Endodermal cell (in vitro differentiated cells): ENCODE results near the gene GNB3. TPM values are rescaled to one million over a fixed set of nuclear protein-coding genes. Genes with fewer than 3 reads are reported as not detected.
A peak's percentile ranks its signal among the peaks of the same experiment; 100 is the strongest.

Experiments used
- DNase-seq: peaks from one replicate; pipeline ENCODE4 v3.0.0-alpha.2; 2017
- H3K27ac ChIP-seq: 2 replicates; pipeline ENCODE4 v1.5.1; 2013; ENCODE audit warnings: mild to moderate bottlenecking, low read depth, low read length, moderate library complexity
- H3K27me3 ChIP-seq: 2 replicates; pipeline ENCODE4 v1.6.1; 2013; ENCODE audit warnings: mild to moderate bottlenecking, low read length, moderate library complexity; ENCODE audit not compliant: insufficient read depth, control insufficient read depth, poor library complexity, severe bottlenecking
- H3K36me3 ChIP-seq: 2 replicates; pipeline ENCODE4 v1.7.0; 2013; ENCODE audit warnings: mild to moderate bottlenecking, low read length, moderate library complexity; ENCODE audit not compliant: control insufficient read depth, insufficient read depth
- H3K4me1 ChIP-seq: one replicate; pipeline ENCODE4 v1.7.0; 2013; ENCODE audit warnings: low read length; ENCODE audit not compliant: control insufficient read depth, insufficient read depth
- H3K4me3 ChIP-seq: 2 replicates; pipeline ENCODE4 v1.5.1; 2013; ENCODE audit warnings: mild to moderate bottlenecking, low read length, moderate library complexity
- H3K9ac ChIP-seq: 2 replicates; pipeline ENCODE4 v1.6.1; 2013; ENCODE audit warnings: mild to moderate bottlenecking, low read length, moderate library complexity; ENCODE audit not compliant: poor library complexity, severe bottlenecking; ENCODE audit errors: extremely low read depth
- H3K9me3 ChIP-seq: 2 replicates; pipeline ENCODE4 v1.6.1; 2013; ENCODE audit warnings: mild to moderate bottlenecking, low read length, moderate library complexity; ENCODE audit not compliant: control insufficient read depth
- H3K27ac Mint-ChIP-seq: 2 replicates; pipeline ENCODE4 v1.8.0; 2020; ENCODE audit warnings: mixed read lengths
- H3K27me3 Mint-ChIP-seq: 2 replicates; pipeline ENCODE4 v1.8.0; 2021; ENCODE audit warnings: mild to moderate bottlenecking, mixed read lengths; ENCODE audit not compliant: insufficient read depth
- H3K36me3 Mint-ChIP-seq: 2 replicates; pipeline ENCODE4 v1.8.0; 2020; ENCODE audit warnings: low read depth, mixed read lengths
- H3K4me1 Mint-ChIP-seq: 2 replicates; pipeline ENCODE4 v1.8.0; 2020; ENCODE audit warnings: mixed read lengths
- H3K4me3 Mint-ChIP-seq: 2 replicates; pipeline ENCODE4 v1.8.0; 2020; ENCODE audit warnings: mild to moderate bottlenecking, moderate library complexity, mixed read lengths
- H3K9me3 Mint-ChIP-seq: 2 replicates; pipeline ENCODE4 v1.8.0; 2020; ENCODE audit warnings: mild to moderate bottlenecking, mixed read lengths
- whole genome bisulfite sequencing, 2 experiments: methylation state at CpG; one replicate each; pipeline versions ENCODE4 v1.1.5 to v1.1.7; 2013; ENCODE audit warnings: missing lambda C conversion rate in 2 of 2, mixed read lengths in 1 of 2; ENCODE audit not compliant: insufficient coverage in 1 of 2, insufficient read length in 1 of 2; 5-methylcytosine and 5-hydroxymethylcytosine counted together
- long read RNA-seq, 4 experiments: library from polyadenylated mRNA in 2 of 4; library from RNA in 1 of 4; library from capped mRNA in 1 of 4; stranded (forward) in 3 of 4; unstranded in 1 of 4; transcript quantifications; one replicate each; pipeline ENCODE4 v2.0.0, GENCODE V29; 2020 to 2021; ENCODE audit warnings: inconsistent platforms in 1 of 4
- polyA plus RNA-seq, 2 experiments: library from polyadenylated mRNA; stranded (reverse); fragments of 50-300 nt; gene quantifications; one replicate each; pipeline ENCODE4 v1.2.3, GENCODE V29; 2013
- total RNA-seq, 2 donors: library from RNA; stranded (reverse); fragmentation: NEBNext Ultra II Directional in 1 of 2; extraction: Animal tissue kit (Norgen Biotek cat#: 25700) in 1 of 2; gene quantifications; 2 replicates in 1 of 2; 3 replicates in 1 of 2; pipeline ENCODE4 v1.2.1, GENCODE V29; 2021
- TF ChIP-seq, protein P1 (sequence below): fragments of 200-600 bp; sonication (generic); conservative IDR thresholded peaks from 2 replicates; pipeline ENCODE4 v1.5.0; 2021; ENCODE audit warnings: antibody characterized with exemption, mild to moderate bottlenecking

The GNB3 gene
- 10 to 100 TPM; 10.0 to 17.1 TPM for total RNA-seq
- 13.5 TPM for polyA plus RNA-seq (2013, experiment 1 of 2)
- polyA plus RNA-seq (2013, experiment 2 of 2), result 10.4 TPM
- long read RNA-seq, experiment 1, partial matches to known transcripts, result 0 of 2 reads
- long read RNA-seq, experiment 1, other reads (novel, unspliced or antisense), result 2 of 2 reads
- long read RNA-seq, experiment 2, partial matches to known transcripts, result 2 of 4 reads
- long read RNA-seq, experiment 2, other reads (novel, unspliced or antisense), result 2 of 4 reads
- long read RNA-seq, experiment 3, partial matches to known transcripts, result 0 of 1 reads
- long read RNA-seq, experiment 3, other reads (novel, unspliced or antisense), result 1 of 1 reads
- long read RNA-seq, experiment 4, result 0 reads

GRCh38 chr12:6840761-6841515 is at the start of gene GNB3:
GNB3 (plus strand) TSS chr12:6840925; CDS start chr12:6841288, 363 bp downstream.
- 90 to 91% methylated on average over 20 to 23 of the region's 24 CpGs for WGBS, 2 experiments
- Histone ChIP-seq H3K4me3 (no peak within 1 kb of the TSS), H3K4me1 (peaks cover 4% of the 10 kb centered on the region), H3K36me3 (peaks cover 60% of the 10 kb centered on the region), H3K27ac (peak within 1 kb of the TSS; percentile 80), H3K27me3 (no peaks in the 10 kb centered on the region), H3K9ac (no peak within 1 kb of the TSS), H3K9me3 (no peaks in the 10 kb centered on the region)
- Mint-ChIP-seq H3K36me3 (peaks cover 52% of the 10 kb centered on the region), H3K9me3 (no peaks in the 10 kb centered on the region), H3K27ac (peak within 1 kb of the TSS; percentile 36), H3K4me1 (peaks cover 34% of the 10 kb centered on the region), H3K4me3 (no peak within 1 kb of the TSS), H3K27me3 (peaks cover 13% of the 10 kb centered on the region)
- DNase-seq, result no peak
- TF ChIP-seq, protein P1, sequence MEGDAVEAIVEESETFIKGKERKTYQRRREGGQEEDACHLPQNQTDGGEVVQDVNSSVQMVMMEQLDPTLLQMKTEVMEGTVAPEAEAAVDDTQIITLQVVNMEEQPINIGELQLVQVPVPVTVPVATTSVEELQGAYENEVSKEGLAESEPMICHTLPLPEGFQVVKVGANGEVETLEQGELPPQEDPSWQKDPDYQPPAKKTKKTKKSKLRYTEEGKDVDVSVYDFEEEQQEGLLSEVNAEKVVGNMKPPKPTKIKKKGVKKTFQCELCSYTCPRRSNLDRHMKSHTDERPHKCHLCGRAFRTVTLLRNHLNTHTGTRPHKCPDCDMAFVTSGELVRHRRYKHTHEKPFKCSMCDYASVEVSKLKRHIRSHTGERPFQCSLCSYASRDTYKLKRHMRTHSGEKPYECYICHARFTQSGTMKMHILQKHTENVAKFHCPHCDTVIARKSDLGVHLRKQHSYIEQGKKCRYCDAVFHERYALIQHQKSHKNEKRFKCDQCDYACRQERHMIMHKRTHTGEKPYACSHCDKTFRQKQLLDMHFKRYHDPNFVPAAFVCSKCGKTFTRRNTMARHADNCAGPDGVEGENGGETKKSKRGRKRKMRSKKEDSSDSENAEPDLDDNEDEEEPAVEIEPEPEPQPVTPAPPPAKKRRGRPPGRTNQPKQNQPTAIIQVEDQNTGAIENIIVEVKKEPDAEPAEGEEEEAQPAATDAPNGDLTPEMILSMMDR, result no peak

DNA sequence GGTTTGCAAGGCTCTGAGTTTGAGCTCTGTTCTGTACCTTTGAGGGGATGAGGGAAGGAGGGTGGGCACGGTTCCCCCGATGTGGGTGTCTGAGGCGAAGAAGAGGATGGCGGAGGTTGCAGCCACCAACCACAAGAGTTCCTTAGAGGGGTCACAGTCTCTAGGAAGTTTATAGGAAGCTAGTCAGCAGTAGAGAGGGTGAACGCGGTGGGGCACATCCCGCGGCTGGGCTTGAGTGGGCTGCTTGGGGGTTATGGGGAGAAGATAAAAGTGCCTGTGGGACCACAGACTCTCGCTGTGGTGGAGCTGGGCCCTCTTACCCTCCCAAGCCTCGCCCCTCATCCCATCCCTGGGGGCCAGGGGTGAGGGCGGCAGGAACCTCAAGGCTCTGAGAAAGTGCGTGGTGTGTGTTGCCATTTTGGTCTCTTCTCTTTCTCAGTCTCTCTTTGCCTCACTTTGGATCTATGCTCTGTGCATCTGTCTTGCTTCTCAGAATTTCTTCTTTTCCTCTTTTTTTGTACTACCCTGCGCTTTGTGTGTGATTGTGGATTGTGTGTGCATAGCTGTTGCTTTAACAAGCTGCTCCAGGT is 48.7 kb upstream of the GNB3 start:
- H3K4me1 Mint-ChIP-seq, result peaks cover 25% of the 10 kb centered on the region
- no peaks in the 10 kb centered on the region for H3K36me3 ChIP-seq
- H3K27ac Mint-ChIP-seq, result no peak overlapping the region
- peaks cover 3% of the 10 kb centered on the region for H3K9me3 Mint-ChIP-seq
- TF ChIP-seq, protein P1, result no peak
- no peaks in the 10 kb centered on the region for H3K36me3 Mint-ChIP-seq
- H3K27me3 ChIP-seq, result peaks cover 32% of the 10 kb centered on the region
- DNase-seq, result no peak
- H3K27me3 Mint-ChIP-seq, result peaks cover 66% of the 10 kb centered on the region
- H3K4me3 ChIP-seq, result no peak overlapping the region
- 95 to 96% methylated on average over 8 to 12 of the region's 13 CpGs for WGBS, 2 experiments
- no peak overlapping the region for H3K4me3 Mint-ChIP-seq
- no peaks in the 10 kb centered on the region for H3K9me3 ChIP-seq
- peak overlapping the region; percentile 73 for H3K27ac ChIP-seq
- no peaks in the 10 kb centered on the region for H3K4me1 ChIP-seq
- H3K9ac ChIP-seq, result no peak overlapping the region

DNA sequence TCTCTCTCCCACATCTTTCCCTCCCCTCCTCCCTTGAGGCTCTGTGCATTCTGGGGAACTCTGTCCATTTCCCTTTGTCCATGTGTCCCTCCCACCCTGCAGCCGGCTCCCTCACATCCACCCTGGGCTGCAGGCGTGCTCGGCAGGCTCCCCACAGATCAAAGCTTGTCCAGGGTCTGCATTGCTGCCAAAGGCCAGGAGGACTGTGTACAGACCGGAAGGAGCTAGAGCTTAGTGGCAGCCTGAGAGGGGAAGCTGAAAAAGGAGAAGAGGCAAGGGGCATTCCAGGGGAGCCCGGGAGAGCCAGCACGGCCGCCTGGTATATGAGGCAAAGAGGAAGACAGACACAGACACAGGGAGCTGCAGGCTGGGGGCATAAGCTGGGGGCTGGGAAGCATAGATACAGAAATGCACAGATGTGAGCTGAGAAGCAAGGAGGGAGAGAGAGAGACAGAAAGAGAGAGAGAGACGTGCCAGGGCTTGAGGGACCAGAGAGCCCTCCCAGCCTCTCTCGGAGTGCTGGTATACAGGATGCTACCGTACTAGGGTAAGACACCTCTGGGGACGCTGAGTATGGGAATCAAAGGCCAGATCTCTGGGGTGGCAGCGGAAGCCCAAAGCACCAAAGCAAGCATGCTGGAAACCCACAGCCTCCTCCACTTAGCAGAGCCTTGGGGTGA is 48.1 kb upstream of the GNB3 start:
- Mint-ChIP-seq H3K27me3 (peaks cover 73% of the 10 kb centered on the region), H3K27ac (no peak overlapping the region), H3K4me1 (peaks cover 27% of the 10 kb centered on the region), H3K4me3 (no peak overlapping the region), H3K36me3 (no peaks in the 10 kb centered on the region), H3K9me3 (peaks cover 3% of the 10 kb centered on the region)
- WGBS, 2 experiments, result 64 to 71% methylated on average over 6 to 12 of the region's 12 CpGs
- Histone ChIP-seq H3K4me3 (no peak overlapping the region), H3K9ac (no peak overlapping the region), H3K36me3 (no peaks in the 10 kb centered on the region), H3K9me3 (no peaks in the 10 kb centered on the region), H3K27me3 (peaks cover 32% of the 10 kb centered on the region), H3K4me1 (no peaks in the 10 kb centered on the region), H3K27ac (peak overlapping the region; percentile 73)
- TF ChIP-seq, protein P1, result no peak
- no peak for DNase-seq
